Measurements from ENCODE around the gene ATG16L2.
"Not testable (repeated sequence)": the region's sequence is repeated elsewhere in the genome, so short reads cannot be mapped to it uniquely, and the experiment has no call there.

- TF ChIP-seq EP300 (IDR thresholded peaks at IDR 0.05; ENCODE audit: low read depth); CTCF (IDR thresholded peaks at IDR 0.05): not testable (repeated sequence)
These were observed 2.5 kb upstream of the ATG16L2 start for GRCh38 chr11:72811686-72812085.
